HG03432 (cell line): ENCODE results near the gene HNRNPLL.
"Not testable (repeated sequence)": the region's sequence is repeated elsewhere in the genome, so short reads cannot be mapped to it uniquely, and the experiment has no call there.

Source experiments
- ATAC-seq: cut with Tn5 transposase; IDR thresholded peaks from one replicate; pipeline ENCODE4 v1.9.1; 2021; ENCODE audit warnings: mild to moderate bottlenecking, moderate library complexity; ENCODE audit not compliant: unreplicated experiment

Gene HNRNPLL

GRCh38 chr2:38602732-38603401 lies at the start of gene HNRNPLL:
TSS of gene HNRNPLL (minus strand) at chr2:38602928. CDS start at chr2:38602626, 302 bp downstream.
- ATAC-seq = peak; percentile 80

DNA sequence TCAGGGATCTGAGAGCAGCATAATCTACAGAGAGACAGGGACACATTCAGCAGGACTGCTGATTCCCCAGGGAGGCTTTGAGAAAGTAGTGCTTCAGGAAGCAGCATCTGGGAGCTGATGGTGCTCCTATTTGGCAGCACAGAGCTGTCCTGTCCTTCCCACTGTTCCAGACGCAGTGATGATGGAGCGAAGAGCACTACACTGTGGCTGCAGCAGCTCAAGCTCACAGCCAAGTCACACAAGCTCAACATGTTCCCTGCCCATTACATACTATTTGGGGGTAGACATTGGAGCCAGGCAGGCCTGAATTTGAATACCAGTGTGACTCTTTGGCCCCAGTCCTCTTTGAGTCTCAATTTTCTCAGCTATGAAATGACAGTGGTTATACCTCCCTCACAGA lies 48.0 kb upstream of the HNRNPLL start:
- ATAC-seq = no peak

DNA sequence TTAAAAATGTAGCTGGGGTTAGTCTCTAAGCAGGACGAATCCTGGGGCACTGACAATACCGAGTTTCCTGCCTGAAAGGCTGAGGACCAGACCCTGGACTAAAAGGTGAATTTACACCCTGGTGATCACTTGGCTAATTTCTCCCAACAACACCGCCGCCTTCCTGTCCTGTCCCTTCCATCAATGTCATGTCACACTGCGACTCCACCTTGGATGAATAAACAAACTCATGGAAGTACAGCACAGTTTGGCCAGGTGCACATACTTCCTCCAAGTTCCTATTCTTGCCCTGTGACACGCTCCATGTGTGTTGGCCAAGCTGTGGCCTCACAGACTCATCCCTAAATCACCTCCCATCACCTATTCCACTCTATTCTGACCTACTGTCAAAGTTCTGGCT lies 47.3 kb upstream of the HNRNPLL start:
- ATAC-seq = no peak

GRCh38 chr2:38649176-38649728 lies 46.5 kb upstream of the HNRNPLL start:
- ATAC-seq = no peak

GRCh38 chr2:38648107-38648761 lies 45.5 kb upstream of the HNRNPLL start:
- ATAC-seq = no peak

GRCh38 chr2:38643683-38644511 lies 41.2 kb upstream of the HNRNPLL start:
- ATAC-seq = not testable (repeated sequence)

DNA sequence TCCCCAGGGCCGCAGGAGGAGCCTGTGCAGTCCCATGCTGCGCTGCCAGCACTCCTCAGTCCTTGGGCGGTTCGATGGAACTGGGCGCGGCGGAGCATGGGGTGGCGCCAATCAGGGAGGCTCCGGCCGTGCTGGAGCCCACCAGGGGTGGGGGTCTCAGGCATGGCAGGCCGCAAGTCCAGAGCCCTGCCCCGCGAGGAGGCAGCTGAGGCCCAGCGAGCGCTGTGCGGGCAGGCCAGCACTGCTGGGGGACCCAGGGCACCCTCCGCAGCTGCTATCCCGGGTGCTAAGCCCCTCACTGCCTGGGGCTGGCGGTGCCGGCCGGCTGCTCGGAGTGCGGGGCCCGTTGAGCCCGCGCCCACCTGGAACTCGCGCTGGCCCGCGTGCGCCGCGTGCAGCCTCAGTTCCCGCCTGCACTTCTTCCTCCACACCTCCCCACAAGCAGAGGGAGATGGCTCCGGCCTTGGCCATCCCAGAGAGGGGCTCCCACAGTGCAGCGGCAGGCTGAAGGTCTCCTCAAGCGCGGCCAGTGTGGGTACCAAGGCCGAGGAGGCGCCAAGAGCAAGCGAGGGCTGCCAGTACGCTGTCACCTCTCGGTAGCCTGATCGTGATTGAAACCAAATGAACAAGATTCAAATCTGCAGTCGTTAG lies 40.4 kb upstream of the HNRNPLL start:
- no peak for ATAC-seq

GRCh38 chr2:38642373-38643017 lies 39.8 kb upstream of the HNRNPLL start:
- not testable (repeated sequence) for ATAC-seq

GRCh38 chr2:38636069-38636468 lies 33.3 kb upstream of the HNRNPLL start:
- ATAC-seq = no peak

DNA sequence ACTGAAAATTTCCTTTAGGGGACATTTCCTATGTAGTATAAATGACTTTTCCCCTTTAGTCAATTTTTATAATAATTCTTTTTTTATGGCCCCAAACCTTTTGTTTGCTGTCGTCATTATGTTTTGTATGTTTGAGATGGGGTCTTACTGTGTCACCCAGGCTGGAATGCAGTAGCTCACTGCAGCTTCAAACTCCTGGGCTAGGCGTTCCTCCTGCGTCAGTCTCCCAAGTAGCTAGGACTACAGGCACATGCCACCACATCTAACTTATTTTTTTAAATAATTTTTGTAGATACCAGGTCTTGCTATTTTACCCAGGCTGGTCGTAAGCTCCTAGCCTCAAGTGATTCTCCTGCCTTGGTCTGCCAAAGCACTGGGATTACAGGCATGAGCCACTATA lies 32.4 kb upstream of the HNRNPLL start:
- ATAC-seq = no peak

DNA sequence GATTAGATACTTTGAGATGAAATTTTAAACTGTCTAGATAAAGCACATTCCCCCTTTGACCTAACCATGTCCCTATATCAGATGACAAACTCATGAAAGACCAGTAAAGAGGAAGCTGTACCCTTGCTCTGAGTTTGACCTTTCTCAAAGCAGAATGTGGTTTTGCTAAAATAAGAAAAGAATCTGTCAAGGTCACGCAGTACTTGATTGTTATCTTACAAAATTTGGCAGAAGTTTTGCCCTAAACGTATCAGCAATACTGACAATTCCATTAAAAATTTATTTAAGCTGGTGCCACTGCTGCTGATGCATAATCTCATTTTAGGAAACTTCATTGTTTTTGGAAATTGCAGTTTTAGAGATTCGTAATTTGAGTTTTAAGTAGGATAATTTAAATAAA lies 32.0 kb upstream of the HNRNPLL start:
- peak; percentile 94 for ATAC-seq

DNA sequence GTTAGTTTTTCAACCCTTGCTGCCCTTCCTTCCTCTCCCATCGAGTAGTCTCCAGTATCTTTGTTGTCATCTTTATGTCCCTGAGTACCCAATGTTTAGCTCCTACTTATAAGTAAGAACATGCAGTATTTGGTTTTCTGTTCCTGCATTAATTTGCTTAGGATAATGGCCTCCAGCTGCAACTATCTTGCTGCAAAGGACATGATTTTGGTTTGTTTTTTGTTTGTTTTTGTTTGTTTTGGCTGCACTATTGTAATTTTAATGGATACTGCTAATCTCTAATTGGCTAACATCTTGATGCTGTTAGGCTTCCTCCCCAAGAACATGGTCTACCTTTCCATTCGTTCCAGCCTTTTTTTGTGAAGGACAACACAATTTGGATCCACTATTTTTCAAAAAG lies 31.2 kb upstream of the HNRNPLL start:
- ATAC-seq = no peak

DNA sequence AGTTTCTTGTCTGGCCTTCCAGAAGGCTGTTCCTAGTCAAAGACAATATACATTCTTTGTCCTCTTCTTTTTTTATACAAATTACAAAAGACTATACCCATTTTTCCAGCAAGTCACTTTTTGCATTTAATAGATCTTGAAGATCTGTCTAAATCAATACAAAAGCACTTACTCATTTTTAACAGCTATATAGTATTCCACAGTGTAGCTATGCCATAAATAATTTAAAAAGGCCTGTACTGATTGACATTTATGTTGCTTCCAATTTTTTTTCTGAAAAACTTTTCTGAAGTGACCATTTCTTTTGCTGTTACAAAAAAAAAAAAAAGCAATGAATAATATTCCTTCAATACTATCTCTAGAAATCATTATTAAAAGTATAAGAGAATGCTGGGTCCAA lies 30.3 kb upstream of the HNRNPLL start:
- ATAC-seq = no peak

GRCh38 chr2:38631976-38632375 lies 29.2 kb upstream of the HNRNPLL start:
- no peak for ATAC-seq

GRCh38 chr2:38629684-38630083 lies 27.0 kb upstream of the HNRNPLL start:
- ATAC-seq = no peak

DNA sequence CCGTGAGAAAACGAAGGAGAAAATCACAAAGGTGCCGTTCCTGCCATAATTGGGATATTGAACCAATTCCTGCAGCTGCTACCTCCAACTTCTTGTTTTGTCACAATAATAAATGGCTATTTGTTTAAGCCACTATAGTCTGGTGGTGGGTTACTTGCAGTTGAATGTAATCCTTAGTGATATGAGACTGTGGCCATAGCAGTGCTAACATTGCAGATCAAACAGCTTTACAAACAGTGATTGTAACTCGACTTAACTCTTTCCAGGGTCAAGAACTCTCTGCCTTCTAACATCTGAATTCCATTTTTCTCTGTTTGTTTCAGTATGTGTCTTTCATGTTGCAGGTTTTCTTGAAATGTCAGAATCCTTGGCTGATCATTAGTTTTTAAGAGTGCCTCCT lies 24.7 kb upstream of the HNRNPLL start:
- ATAC-seq = no peak

- ATAC-seq = no peak
Measured at GRCh38 chr2:38626326-38627035, 23.8 kb upstream of the HNRNPLL start.

GRCh38 chr2:38622210-38622609 lies 19.5 kb upstream of the HNRNPLL start:
- no peak for ATAC-seq

GRCh38 chr2:38621018-38621417 lies 18.3 kb upstream of the HNRNPLL start:
- no peak for ATAC-seq
